ENCODE data around the gene GIT1.
A peak's percentile ranks its signal among the peaks of the same experiment; 100 is the strongest.
"Not testable (repeated sequence)": the region's sequence is repeated elsewhere in the genome, so short reads cannot be mapped to it uniquely, and the experiment has no call there.

GIT1 gene

GRCh38 chr17:29567554-29568330 is 21.7 kb downstream of the GIT1 start:
- Histone ChIP-seq H3K4me3 (ENCODE audit: low read depth, low read length) (peak overlapping the region; percentile 66), H3K27me3 (ENCODE audit: control insufficient read depth, insufficient read depth, low read length) (peaks cover 58% of the 10 kb centered on the region), H3K4me1 (ENCODE audit: control insufficient read depth, insufficient read depth, low read length) (peaks cover 16% of the 10 kb centered on the region), H3K36me3 (ENCODE audit: control insufficient read depth, insufficient read depth, low read length) (no peaks in the 10 kb centered on the region), H3K27ac (ENCODE audit: low read depth, low read length) (no peak overlapping the region), H3K9ac (ENCODE audit: low read length) (peak overlapping the region; percentile 9), H3K9me3 (ENCODE audit: control insufficient read depth, insufficient read depth, low read depth, low read length) (no peaks in the 10 kb centered on the region)

- Histone ChIP-seq H3K27me3 (ENCODE audit: control insufficient read depth, insufficient read depth, low read length) (peaks cover 57% of the 10 kb centered on the region), H3K4me3 (ENCODE audit: low read depth, low read length) (peak overlapping the region; percentile 66), H3K27ac (ENCODE audit: low read depth, low read length) (no peak overlapping the region), H3K4me1 (ENCODE audit: control insufficient read depth, insufficient read depth, low read length) (peaks cover 13% of the 10 kb centered on the region), H3K9me3 (ENCODE audit: control insufficient read depth, insufficient read depth, low read depth, low read length) (no peaks in the 10 kb centered on the region), H3K36me3 (ENCODE audit: control insufficient read depth, insufficient read depth, low read length) (no peaks in the 10 kb centered on the region), H3K9ac (ENCODE audit: low read length) (peak overlapping the region; percentile 9)
Observed at GRCh38 chr17:29567304-29567553, 22.2 kb downstream of the GIT1 start.

DNA sequence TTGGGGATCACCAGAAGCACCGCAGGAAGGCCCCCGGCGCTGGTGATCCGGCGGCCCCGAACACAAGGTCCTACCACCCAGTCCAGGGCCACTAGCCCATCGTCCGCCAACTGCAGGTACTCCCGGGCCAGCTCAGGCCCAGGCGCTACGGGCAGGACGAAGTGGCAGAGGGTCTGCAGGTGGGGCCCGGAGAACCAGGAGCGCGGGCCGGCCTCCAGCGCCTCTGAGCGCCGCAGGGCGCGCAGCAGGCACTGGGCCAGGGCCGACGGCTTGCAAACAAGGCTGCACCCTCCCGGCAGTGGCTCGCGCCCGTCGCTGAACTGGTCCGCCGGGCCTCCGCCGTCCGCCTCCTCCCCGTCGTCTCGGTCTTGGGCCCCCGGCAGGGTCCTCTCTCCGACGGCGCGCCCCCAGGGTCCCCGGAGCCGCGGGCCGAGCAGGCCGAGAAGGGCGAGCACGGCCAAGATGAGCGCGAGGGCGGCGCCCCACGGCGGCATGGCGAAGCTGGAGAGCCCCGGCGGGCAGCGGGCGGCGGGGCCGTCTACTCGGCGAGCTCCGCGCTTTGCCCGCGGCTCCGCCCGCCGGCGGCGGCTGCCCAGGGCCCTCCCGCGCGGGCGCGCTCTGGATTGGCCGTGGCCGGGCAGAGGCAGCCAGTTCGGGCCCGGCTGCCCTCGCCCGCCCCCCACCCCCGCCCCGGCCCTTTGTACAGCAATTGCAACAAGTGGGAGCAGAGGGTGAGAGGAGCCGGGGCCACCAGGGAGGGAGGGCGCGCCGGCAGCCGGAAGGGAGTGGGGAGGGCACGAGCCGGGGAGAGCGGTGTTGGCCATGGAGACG is 22.8 kb downstream of the GIT1 start, which contains the start of gene ABHD15:
TSS of gene ABHD15 (minus strand) at position 565 of the 831 bp plus-strand sequence. CDS start at position 494, 71 bp downstream.
- no peaks in the 10 kb centered on the region for H3K9me3 ChIP-seq (ENCODE audit: control insufficient read depth, insufficient read depth, low read depth, low read length)
- peak within 1 kb of the TSS; percentile 15 for H3K9ac ChIP-seq (ENCODE audit: low read length)
- no peaks in the 10 kb centered on the region for H3K36me3 ChIP-seq (ENCODE audit: control insufficient read depth, insufficient read depth, low read length)
- peaks cover 12% of the 10 kb centered on the region for H3K4me1 ChIP-seq (ENCODE audit: control insufficient read depth, insufficient read depth, low read length)
- H3K4me3 ChIP-seq (ENCODE audit: low read depth, low read length) = peak within 1 kb of the TSS; percentile 68
- H3K27ac ChIP-seq (ENCODE audit: low read depth, low read length) = no peak within 1 kb of the TSS
- peaks cover 53% of the 10 kb centered on the region for H3K27me3 ChIP-seq (ENCODE audit: control insufficient read depth, insufficient read depth, low read length)

DNA sequence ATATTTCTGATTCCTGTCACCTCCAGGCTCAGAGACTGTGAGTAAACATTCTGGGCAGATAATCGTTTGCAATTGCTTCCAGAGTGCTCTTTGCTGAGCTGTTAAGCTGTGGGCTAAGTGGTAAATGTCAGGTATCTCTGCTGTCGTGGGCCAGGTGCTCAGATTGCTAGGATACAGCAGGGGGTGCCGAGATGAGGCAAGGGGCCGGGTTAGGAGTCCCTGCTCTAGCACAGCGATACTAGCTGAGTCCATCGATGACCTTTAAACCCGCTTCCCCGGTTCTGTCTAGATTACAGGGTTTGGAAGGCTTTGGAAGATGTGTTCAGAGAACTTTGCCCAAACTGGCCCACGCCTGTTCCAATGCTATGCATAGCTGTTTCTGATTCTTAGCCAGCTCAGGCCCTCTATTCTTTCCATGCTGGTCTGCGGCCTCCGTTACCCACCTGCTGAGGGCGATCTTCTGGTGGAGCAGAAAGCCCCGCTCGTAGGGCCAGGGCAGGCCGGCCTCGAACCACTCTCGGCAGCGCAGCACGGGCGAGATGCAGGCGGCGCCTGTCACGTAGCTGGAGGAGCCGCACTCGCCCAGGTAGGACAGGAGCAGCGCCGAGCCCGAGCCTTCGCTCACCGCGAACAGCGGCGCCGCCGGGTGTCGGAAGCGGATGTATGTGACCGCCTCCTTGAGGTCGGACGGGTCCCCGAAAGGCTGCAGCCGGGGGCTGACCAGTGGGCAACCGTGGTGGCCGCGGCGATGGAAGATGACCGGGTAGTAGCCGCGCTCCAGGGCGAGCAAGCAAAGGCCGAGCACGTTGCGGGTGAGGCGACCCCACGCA is 23.6 kb downstream of the GIT1 start:
- Histone ChIP-seq H3K36me3 (ENCODE audit: control insufficient read depth, insufficient read depth, low read length) (no peaks in the 10 kb centered on the region), H3K4me3 (ENCODE audit: low read depth, low read length) (peak overlapping the region; percentile 68), H3K27me3 (ENCODE audit: control insufficient read depth, insufficient read depth, low read length) (peaks cover 49% of the 10 kb centered on the region), H3K9ac (ENCODE audit: low read length) (peak overlapping the region; percentile 15), H3K9me3 (ENCODE audit: control insufficient read depth, insufficient read depth, low read depth, low read length) (no peaks in the 10 kb centered on the region), H3K4me1 (ENCODE audit: control insufficient read depth, insufficient read depth, low read length) (peaks cover 12% of the 10 kb centered on the region), H3K27ac (ENCODE audit: low read depth, low read length) (no peak overlapping the region)

DNA sequence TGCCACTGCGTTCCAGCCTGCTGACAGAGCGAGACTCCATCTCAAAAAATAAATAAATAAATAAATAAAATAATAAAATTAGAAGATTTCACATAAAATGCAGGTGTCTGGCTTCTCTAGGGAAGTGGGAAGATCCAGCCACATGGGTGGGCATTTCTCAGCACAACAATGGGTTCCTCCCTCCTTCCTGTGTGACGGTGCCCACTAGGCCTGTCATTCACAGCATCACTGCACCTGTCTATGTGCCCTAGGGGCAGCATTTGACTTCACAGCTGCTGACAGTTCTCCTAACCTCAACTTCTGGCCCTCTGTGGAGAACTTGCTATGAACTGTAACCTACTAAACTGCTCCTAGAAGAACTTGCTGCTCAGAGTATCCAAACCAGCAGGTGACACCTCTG is 25.6 kb downstream of the GIT1 start:
- Histone ChIP-seq H3K4me3 (ENCODE audit: low read depth, low read length) (no peak overlapping the region), H3K27me3 (ENCODE audit: control insufficient read depth, insufficient read depth, low read length) (peaks cover 43% of the 10 kb centered on the region), H3K4me1 (ENCODE audit: control insufficient read depth, insufficient read depth, low read length) (peaks cover 5% of the 10 kb centered on the region), H3K9me3 (ENCODE audit: control insufficient read depth, insufficient read depth, low read depth, low read length) (no peaks in the 10 kb centered on the region), H3K36me3 (ENCODE audit: control insufficient read depth, insufficient read depth, low read length) (no peaks in the 10 kb centered on the region), H3K27ac (ENCODE audit: low read depth, low read length) (no peak overlapping the region), H3K9ac (ENCODE audit: low read length) (no peak overlapping the region)

- Histone ChIP-seq H3K27ac (ENCODE audit: low read depth, low read length) (no peak overlapping the region), H3K9me3 (ENCODE audit: control insufficient read depth, insufficient read depth, low read depth, low read length) (no peaks in the 10 kb centered on the region), H3K36me3 (ENCODE audit: control insufficient read depth, insufficient read depth, low read length) (no peaks in the 10 kb centered on the region), H3K27me3 (ENCODE audit: control insufficient read depth, insufficient read depth, low read length) (peaks cover 40% of the 10 kb centered on the region), H3K4me1 (ENCODE audit: control insufficient read depth, insufficient read depth, low read length) (peaks cover 5% of the 10 kb centered on the region), H3K9ac (ENCODE audit: low read length) (no peak overlapping the region), H3K4me3 (ENCODE audit: low read depth, low read length) (no peak overlapping the region)
Observed at GRCh38 chr17:29562615-29563014, 26.8 kb downstream of the GIT1 start.

DNA sequence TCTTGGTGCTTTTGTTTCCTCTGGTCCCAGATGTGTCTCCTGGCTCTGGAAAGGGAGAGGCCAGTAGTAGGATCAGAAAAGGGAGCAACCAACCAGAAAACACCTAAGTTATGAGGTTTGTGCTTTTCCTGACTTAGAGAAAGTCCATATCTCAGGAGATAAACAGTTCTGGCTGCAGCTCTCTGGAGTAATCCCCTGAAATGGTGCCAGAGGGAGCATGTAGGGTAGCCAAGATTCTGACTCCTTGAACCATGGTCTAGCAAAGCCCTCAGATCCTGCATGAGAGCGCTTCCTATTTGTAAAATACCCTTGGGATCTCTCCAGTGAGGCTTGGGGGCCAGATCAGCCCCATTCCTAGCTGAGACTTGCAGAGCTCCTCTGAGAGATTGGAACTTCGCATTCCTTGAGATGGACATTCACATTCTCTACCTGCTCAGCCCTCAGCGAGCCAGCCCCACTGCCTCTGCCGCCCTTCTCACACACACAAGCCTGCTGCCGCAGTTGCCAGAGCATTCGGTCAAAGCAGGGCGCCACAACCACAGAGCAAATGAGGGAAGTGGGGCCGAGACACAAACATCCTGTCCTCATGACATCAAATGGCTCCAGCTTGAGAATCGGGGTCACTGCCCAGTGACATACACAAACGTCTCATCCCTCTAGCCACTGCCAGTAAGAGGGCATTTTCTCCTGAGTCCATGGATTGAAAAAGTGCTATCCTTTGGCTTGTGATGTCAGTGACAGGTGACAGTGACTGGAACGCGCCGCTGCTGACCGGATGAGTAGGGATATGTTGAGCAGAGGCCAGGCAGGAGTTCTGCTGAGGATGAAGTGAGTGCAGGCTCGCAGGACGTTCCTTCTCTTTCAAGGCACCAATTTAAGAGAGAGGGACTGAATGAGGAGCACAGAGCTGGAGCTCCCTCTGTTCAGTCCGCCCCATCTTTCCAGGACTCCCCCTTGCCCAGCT is 27.6 kb downstream of the GIT1 start:
- Histone ChIP-seq H3K4me1 (ENCODE audit: control insufficient read depth, insufficient read depth, low read length) (peaks cover 5% of the 10 kb centered on the region), H3K9me3 (ENCODE audit: control insufficient read depth, insufficient read depth, low read depth, low read length) (no peaks in the 10 kb centered on the region), H3K36me3 (ENCODE audit: control insufficient read depth, insufficient read depth, low read length) (no peaks in the 10 kb centered on the region), H3K4me3 (ENCODE audit: low read depth, low read length) (no peak overlapping the region), H3K27ac (ENCODE audit: low read depth, low read length) (no peak overlapping the region), H3K9ac (ENCODE audit: low read length) (no peak overlapping the region), H3K27me3 (ENCODE audit: control insufficient read depth, insufficient read depth, low read length) (peaks cover 34% of the 10 kb centered on the region)

DNA sequence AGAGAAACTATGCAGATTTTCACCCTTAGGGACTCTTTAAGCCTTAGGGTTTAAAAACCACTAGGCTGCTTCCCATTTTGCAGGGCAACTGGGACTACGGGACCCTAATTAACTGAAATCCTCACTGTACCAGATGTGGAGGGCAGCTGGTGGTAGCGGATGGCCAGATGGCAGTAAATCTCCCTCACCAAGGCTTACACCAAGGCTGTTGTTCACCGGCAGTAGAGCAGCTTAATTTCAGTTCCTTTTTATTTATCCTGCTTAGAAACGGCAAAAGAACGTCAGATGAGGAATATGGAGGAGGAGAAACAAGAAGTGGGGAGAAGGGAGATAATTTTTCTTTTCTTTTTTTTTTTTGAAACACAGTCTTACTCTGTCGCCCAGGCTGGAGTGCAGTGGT is 29.1 kb downstream of the GIT1 start:
- H3K4me1 ChIP-seq (ENCODE audit: control insufficient read depth, insufficient read depth, low read length) = no peaks in the 10 kb centered on the region
- no peak overlapping the region for H3K4me3 ChIP-seq (ENCODE audit: low read depth, low read length)
- peaks cover 19% of the 10 kb centered on the region for H3K27me3 ChIP-seq (ENCODE audit: control insufficient read depth, insufficient read depth, low read length)

DNA sequence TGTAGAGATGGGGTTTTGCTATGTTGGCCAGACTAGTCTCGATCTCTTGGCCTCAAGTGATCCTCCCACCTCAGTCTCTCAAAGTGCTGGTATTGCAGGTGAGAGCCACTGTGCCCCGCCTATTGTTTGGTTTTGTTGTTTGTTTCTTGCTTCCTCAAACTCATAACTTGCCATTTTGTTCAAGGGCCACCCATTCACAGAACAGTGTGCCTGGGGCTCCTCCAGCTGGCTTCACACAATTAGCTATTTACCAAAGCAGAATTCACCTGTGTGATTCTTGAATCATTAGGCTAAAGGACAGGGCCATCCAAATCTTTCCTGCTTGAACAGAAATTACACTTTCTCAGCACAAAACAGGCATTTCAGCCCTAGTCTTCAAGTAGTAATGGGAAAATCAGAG is 29.8 kb downstream of the GIT1 start:
- Histone ChIP-seq H3K9me3 (ENCODE audit: control insufficient read depth, insufficient read depth, low read depth, low read length) (no peaks in the 10 kb centered on the region), H3K27ac (ENCODE audit: low read depth, low read length) (no peak overlapping the region), H3K27me3 (ENCODE audit: control insufficient read depth, insufficient read depth, low read length) (peaks cover 12% of the 10 kb centered on the region), H3K4me1 (ENCODE audit: control insufficient read depth, insufficient read depth, low read length) (no peaks in the 10 kb centered on the region), H3K36me3 (ENCODE audit: control insufficient read depth, insufficient read depth, low read length) (no peaks in the 10 kb centered on the region), H3K9ac (ENCODE audit: low read length) (no peak overlapping the region), H3K4me3 (ENCODE audit: low read depth, low read length) (no peak overlapping the region)

More for the DNA sequence above, 29.1 kb downstream of the GIT1 start:
- Histone ChIP-seq H3K9me3 (ENCODE audit: control insufficient read depth, insufficient read depth, low read depth, low read length) (no peaks in the 10 kb centered on the region), H3K9ac (ENCODE audit: low read length) (no peak overlapping the region), H3K27ac (ENCODE audit: low read depth, low read length) (no peak overlapping the region), H3K36me3 (ENCODE audit: control insufficient read depth, insufficient read depth, low read length) (no peaks in the 10 kb centered on the region)

- not testable (repeated sequence) for H3K27ac ChIP-seq (ENCODE audit: low read depth, low read length); H3K4me3 ChIP-seq (ENCODE audit: low read depth, low read length); H3K27me3 ChIP-seq (ENCODE audit: control insufficient read depth, insufficient read depth, low read length); H3K9ac ChIP-seq (ENCODE audit: low read length); H3K36me3 ChIP-seq (ENCODE audit: control insufficient read depth, insufficient read depth, low read length); H3K4me1 ChIP-seq (ENCODE audit: control insufficient read depth, insufficient read depth, low read length); H3K9me3 ChIP-seq (ENCODE audit: control insufficient read depth, insufficient read depth, low read depth, low read length)
Observed at GRCh38 chr17:29558139-29558538, 31.3 kb downstream of the GIT1 start.

All from HUES6 (cell line).